Fibroblast of lung (primary cell): Measurements from ENCODE around the gene LUZP2. TPM values are rescaled to one million over a fixed set of nuclear protein-coding genes. Genes with fewer than 3 reads are reported as not detected.

Source experiments
- DNase-seq, 2 donors: peaks; one replicate each; pipeline versions ENCODE4 v3.0.0 to v3.0.0-alpha.2; 2010; ENCODE audit warnings: low read depth in 2 of 2
- H2AFZ ChIP-seq: 2 replicates; pipeline ENCODE4 v1.5.1; 2012; ENCODE audit warnings: low read length, control low read depth, inconsistent platforms
- H3K27ac ChIP-seq: 2 replicates; pipeline ENCODE4 v1.5.1; 2011; ENCODE audit warnings: low read length, control low read depth; ENCODE audit not compliant: insufficient read depth
- H3K27me3 ChIP-seq: 2 replicates; pipeline ENCODE4 v1.5.1; 2011; ENCODE audit warnings: mild to moderate bottlenecking, low read length; ENCODE audit not compliant: control insufficient read depth, insufficient read depth
- H3K36me3 ChIP-seq: 2 replicates; pipeline ENCODE4 v1.5.1; 2011; ENCODE audit warnings: low read length; ENCODE audit not compliant: control insufficient read depth, insufficient read depth
- H3K4me1 ChIP-seq: 2 replicates; pipeline ENCODE4 v1.5.1; 2011; ENCODE audit warnings: low read length; ENCODE audit not compliant: control insufficient read depth, insufficient read depth; ENCODE audit errors: extremely low read depth
- H3K4me2 ChIP-seq: 2 replicates; pipeline ENCODE4 v1.5.1; 2011; ENCODE audit warnings: low read length, control low read depth; ENCODE audit not compliant: insufficient read depth; ENCODE audit errors: extremely low read depth
- H3K4me3 ChIP-seq, 4 experiments: fragments of 200-600 bp in 1 of 4; sonication (generic) in 1 of 4; replicated peaks in 1 of 4; 2 replicates each; pipeline ENCODE4 v1.5.1; 2011 to 2016; ENCODE audit warnings: low read length in 4 of 4, low read depth in 3 of 4, mild to moderate bottlenecking in 3 of 4, control low read depth in 2 of 4, inconsistent platforms in 1 of 4, mixed read lengths in 1 of 4; ENCODE audit not compliant: insufficient read depth in 1 of 4; ENCODE audit errors: control extremely low read depth in 1 of 4
- H3K79me2 ChIP-seq: 2 replicates; pipeline ENCODE4 v1.5.1; 2012; ENCODE audit warnings: mild to moderate bottlenecking, low read length, inconsistent platforms; ENCODE audit not compliant: control insufficient read depth, insufficient read depth
- H3K9ac ChIP-seq: 2 replicates; pipeline ENCODE4 v1.5.1; 2011; ENCODE audit warnings: mild to moderate bottlenecking, low read length, control low read depth; ENCODE audit not compliant: insufficient read depth
- H3K9me3 ChIP-seq: 2 replicates; pipeline ENCODE4 v1.5.1; 2012; ENCODE audit warnings: low read depth, low read length; ENCODE audit not compliant: control insufficient read depth, insufficient read depth
- H4K20me1 ChIP-seq: 2 replicates; pipeline ENCODE4 v1.5.1; 2011; ENCODE audit warnings: low read length; ENCODE audit not compliant: control insufficient read depth, insufficient read depth; ENCODE audit errors: extremely low read depth
- CTCF ChIP-seq, 2 donors: IDR thresholded peaks in 1 of 2; conservative IDR thresholded peaks in 1 of 2; 1 replicate in 1 of 2; 2 replicates in 1 of 2; pipeline ENCODE4 v1.5.1; 2011 to 2012; ENCODE audit warnings: low read length in 2 of 2, control low read depth in 1 of 2, inconsistent platforms in 1 of 2, low read depth in 1 of 2, mild to moderate bottlenecking in 1 of 2
- EZH2 ChIP-seq: IDR thresholded peaks from 2 replicates; pipeline ENCODE4 v1.5.1; 2012; ENCODE audit warnings: low read length, control low read depth, mild to moderate bottlenecking; ENCODE audit errors: missing control alignments
- polyA plus RNA-seq, 2 donors: library from polyadenylated mRNA; depleted of rRNA in 1 of 2; stranded (reverse) in 1 of 2; unstranded in 1 of 2; fragments of >200 nt; gene quantifications; 2 replicates each; pipeline ENCODE4 v1.2.1, GENCODE V29; 2011 to 2012; ENCODE audit warnings: missing spikeins in 1 of 2
- total RNA-seq: library from RNA; depleted of rRNA; stranded (reverse); fragments of >200 nt; gene quantifications from 2 replicates; pipeline ENCODE4 v1.2.1, GENCODE V29; 2014

The LUZP2 gene
- total and polyA plus RNA-seq, 2 donors (not counting 1 experiment from before 2014, with no cell fraction given) = 0.03 to 0.50 TPM

- no peak for DNase-seq
- Histone ChIP-seq H3K4me1 (no peaks in the 10 kb centered on the region), H2AFZ (no peak overlapping the region), H3K27ac (no peak overlapping the region), H3K9me3 (no peaks in the 10 kb centered on the region), H4K20me1 (no peaks in the 10 kb centered on the region), H3K27me3 (no peaks in the 10 kb centered on the region), H3K4me3 (no peak overlapping the region), H3K79me2 (no peaks in the 10 kb centered on the region), H3K9ac (no peak overlapping the region), H3K4me2 (no peak overlapping the region), H3K36me3 (no peaks in the 10 kb centered on the region)
- TF ChIP-seq EZH2 (no peak), CTCF (conservative IDR thresholded peaks at IDR 0.05 in 1 of 2, IDR thresholded peaks at IDR 0.05 in 1 of 2; ENCODE audit: low read depth in 1 of 2, low read length in 2 of 2) (no peak)
These were observed 597.4 kb downstream of the LUZP2 start for GRCh38 chr11:25094085-25094802.

GRCh38 chr11:25119416-25119815, 622.6 kb downstream of the LUZP2 start:
- H2AFZ ChIP-seq = no peak overlapping the region
- TF ChIP-seq CTCF (conservative IDR thresholded peaks at IDR 0.05 in 1 of 2, IDR thresholded peaks at IDR 0.05 in 1 of 2; ENCODE audit: low read depth in 1 of 2, low read length in 2 of 2) = no peak
- no peak for TF ChIP-seq EZH2
- no peak overlapping the region for H3K4me2 ChIP-seq
- H3K27ac ChIP-seq = no peak overlapping the region
- no peaks in the 10 kb centered on the region for H3K36me3 ChIP-seq
- no peak for DNase-seq
- H3K27me3 ChIP-seq = no peaks in the 10 kb centered on the region
- no peaks in the 10 kb centered on the region for H3K9me3 ChIP-seq
- H3K4me1 ChIP-seq = no peaks in the 10 kb centered on the region
- H3K9ac ChIP-seq = no peak overlapping the region
- no peaks in the 10 kb centered on the region for H3K79me2 ChIP-seq
- H3K4me3 ChIP-seq = no peak overlapping the region
- H4K20me1 ChIP-seq = no peaks in the 10 kb centered on the region
